Measurements from ENCODE around the gene CDK9.
"Not testable (repeated sequence)": the region's sequence is repeated elsewhere in the genome, so short reads cannot be mapped to it uniquely, and the experiment has no call there.

Gene CDK9

DNA sequence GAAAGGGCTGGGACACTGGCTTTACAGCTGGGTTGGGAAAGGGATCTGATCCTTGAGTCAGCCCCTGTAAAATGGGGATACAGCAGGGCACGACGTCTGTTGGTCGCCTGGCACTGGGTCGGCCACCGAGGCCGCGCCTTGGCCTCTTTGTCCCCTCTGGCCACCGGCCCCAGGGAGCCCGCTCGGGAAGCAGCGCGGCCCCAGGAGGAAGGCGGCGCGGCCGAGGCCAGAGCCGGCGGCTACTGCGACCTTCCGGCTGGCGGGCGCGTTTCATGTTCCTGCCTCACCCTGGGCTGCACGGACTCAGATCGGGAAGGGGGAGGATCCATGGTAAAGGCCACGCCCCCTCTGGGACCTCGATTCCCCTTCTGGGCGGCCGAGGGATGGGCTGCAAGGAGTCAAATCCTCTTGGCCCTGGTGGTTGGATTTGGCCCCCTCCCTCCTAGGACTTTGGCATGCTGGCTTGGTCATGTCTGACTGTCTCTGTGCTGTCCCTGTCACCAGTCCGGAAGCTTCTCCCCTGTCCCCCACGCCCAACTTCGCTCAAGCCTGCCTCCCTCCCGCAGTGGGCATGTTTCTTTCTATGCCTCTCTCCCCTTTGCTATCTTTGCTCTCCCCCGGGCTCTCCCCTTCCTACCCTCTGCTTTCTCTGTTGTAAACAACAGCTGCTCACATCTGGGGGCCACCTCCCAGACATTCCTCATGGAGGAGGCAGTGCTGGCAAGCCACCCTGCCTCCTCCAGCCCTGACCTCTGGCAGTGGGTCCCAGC lies 42.6 kb downstream of the CDK9 start:
- DNase-seq: no peak

DNA sequence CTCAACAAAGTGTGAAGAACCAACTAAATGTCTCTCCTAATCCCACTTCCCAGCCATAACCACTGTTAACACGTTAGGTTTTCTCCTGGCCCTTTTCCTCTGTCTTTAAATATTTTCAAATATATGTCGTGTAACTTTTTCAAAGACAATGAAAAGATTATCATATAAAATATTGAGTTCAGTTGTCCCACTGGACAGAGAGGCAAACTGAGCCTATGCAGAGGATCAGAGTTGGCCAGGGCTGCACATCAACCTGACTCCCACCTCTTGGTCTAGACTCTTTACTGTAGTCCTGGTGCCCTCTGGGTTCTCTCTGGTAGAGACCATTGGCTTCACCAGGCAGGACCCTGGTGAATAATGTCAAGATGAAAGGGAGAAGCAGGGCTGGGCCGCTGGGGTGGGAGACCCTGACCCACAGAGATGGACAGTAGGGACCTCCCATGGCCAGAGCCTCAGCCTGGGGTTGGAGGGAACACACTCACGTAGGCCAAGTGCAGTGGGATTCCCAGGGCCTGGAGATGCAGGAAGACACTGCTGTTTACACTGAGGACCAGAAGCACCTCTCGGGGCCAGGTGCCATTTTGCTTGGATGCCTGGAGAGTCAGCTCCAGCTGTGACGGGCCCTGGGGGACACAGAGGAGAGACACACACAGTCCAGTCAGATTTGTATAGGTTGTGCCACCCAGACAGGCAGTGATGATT lies 43.5 kb downstream of the CDK9 start:
- no peak for DNase-seq

DNA sequence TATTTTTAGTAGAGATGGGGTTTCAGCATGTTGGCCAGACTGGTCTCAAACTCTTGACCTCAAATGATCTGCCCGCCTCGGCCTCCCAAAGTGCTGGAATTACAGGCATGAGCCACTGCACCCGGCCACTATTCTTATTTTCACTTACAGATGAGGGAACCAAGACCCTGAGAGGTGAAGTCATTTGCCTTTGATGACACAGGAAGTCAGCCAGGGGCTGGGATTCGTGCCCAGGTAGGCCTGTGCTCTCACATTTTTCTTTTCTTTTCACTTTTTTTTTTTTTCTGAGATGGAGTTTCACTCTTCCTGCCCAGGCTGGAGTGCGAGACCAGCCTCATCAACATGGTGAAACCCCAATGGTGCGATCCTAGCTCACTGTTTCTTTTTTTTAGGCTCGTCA lies 46.4 kb downstream of the CDK9 start:
- no peak for DNase-seq

DNA sequence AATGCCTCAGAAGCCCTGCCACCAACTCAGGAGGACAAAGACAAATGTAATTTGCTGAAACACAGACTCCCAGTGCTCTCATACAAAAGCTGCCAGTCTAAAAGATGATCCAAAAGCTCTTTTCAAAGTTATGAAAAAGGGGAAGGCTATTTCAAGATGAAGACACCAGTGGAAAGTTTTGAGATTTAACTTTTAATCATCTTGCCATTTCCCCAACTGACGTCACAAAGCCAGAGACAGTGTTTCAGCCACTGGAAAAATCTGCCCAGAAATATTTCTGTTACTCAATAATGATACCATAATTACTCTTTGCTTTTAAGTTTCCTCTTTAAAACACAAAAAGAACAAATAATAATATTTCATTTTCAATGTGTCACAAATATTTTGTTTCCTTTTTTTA lies 47.7 kb downstream of the CDK9 start:
- DNase-seq: no peak

DNA sequence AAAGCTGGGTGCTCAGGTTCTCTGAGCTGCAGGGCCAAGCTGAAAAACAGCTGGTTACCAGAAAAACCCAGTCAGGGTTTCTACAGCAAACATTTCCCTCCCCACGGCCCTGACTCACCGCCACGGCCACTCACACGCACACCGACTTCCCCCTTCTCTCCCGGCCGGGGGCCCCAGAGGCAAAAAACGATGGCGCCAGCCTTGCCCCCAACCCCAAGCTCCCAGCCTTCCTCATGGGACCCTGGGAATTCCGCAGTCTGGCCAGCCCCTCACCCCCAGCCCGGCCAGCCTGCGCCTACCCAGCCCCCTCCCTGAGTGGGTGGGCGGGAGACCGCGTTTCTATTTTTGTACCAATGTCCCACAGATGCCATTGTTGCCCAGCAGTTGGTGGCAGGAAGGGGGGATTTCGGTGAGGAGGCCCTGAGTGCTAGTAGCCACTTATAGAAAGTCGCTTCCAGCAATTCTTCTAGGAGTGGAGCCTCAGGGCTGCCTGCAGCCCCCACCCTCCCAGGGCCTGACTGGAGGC lies 50.2 kb downstream of the CDK9 start:
- no peak for DNase-seq

DNA sequence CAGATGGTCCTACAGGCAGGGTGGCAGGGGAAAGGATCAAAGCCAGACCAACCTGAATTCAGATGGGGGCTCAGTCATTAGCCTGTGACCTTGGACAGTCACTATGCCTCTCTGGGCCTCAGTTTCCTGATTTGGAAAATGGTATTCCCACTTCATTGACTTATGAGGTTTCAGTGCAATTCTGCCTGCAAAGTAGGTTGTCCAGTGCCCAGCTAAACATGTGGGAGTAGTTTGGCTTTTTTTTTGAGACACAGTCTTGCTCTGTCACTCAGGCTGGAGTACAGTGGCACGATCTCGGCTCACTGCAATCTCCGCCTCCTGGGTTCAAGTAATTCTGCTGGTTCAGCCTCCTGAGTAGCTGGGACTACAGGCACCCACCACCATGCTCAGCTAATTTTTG lies 50.7 kb downstream of the CDK9 start:
- not testable (repeated sequence) for DNase-seq

DNA sequence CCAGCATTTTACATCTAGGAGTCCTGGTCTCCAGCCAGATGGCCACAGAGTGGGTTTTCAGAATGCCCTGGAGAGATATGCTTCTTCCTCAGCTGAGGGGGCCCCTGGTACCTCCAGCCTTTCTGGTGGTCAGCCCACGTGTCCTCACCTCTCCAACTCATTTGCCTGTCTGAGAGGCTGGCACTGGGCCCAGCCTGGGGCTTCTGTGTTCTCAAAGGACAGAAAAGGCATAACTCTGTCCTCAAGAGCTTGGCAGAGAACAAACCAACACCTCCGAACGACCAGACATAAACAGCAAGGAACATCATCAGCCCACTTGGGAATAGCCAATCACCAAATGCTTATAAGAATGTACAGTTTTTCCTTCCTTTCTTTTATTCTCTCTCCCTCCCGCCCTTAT lies 51.5 kb downstream of the CDK9 start:
- DNase-seq: no peak

DNA sequence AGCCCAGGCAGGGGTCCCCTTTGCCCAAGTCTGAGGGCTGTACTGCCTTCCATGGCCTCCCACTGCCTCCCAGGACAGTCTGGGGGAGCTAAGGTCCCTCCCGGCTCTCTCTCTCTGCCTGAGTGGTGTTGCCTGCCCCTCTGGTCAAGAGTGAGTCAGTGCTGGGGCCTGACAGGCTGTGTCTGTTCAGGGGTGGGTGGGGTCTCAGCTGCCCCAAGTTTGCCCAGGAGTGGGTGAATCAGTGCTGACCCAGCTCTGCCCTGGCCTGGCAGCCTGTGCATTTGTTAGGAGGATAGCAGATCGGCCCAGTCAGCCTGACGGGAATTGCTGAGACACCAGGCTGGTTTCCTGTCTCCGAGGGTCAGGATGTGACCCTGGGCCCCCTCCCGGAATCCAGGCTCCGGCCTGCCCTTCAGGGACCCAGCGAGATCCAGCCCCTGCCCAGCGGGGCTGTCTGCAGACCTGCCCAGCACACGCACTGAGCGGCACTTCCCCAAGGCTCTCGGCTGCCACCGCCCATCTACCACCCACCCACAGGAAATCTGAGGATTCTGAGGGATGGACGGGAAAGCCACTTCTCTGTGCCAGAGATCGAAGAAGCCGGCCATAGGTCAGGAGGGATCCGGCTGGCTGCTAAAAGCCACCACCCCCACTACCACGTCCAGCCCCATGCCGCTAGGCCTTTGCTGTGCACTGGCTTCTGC lies 52.7 kb downstream of the CDK9 start:
- no peak for DNase-seq
